Activated CD4-positive, alpha-beta T cell treated with anti-CD3 and anti-CD28 coated beads for 48 hours (primary cell): ENCODE results near the gene ALPK3.

Source experiments
- DNase-seq: peaks from one replicate; pipeline ENCODE4 v3.0.0-alpha.2; 2020

ALPK3 gene, protein sequence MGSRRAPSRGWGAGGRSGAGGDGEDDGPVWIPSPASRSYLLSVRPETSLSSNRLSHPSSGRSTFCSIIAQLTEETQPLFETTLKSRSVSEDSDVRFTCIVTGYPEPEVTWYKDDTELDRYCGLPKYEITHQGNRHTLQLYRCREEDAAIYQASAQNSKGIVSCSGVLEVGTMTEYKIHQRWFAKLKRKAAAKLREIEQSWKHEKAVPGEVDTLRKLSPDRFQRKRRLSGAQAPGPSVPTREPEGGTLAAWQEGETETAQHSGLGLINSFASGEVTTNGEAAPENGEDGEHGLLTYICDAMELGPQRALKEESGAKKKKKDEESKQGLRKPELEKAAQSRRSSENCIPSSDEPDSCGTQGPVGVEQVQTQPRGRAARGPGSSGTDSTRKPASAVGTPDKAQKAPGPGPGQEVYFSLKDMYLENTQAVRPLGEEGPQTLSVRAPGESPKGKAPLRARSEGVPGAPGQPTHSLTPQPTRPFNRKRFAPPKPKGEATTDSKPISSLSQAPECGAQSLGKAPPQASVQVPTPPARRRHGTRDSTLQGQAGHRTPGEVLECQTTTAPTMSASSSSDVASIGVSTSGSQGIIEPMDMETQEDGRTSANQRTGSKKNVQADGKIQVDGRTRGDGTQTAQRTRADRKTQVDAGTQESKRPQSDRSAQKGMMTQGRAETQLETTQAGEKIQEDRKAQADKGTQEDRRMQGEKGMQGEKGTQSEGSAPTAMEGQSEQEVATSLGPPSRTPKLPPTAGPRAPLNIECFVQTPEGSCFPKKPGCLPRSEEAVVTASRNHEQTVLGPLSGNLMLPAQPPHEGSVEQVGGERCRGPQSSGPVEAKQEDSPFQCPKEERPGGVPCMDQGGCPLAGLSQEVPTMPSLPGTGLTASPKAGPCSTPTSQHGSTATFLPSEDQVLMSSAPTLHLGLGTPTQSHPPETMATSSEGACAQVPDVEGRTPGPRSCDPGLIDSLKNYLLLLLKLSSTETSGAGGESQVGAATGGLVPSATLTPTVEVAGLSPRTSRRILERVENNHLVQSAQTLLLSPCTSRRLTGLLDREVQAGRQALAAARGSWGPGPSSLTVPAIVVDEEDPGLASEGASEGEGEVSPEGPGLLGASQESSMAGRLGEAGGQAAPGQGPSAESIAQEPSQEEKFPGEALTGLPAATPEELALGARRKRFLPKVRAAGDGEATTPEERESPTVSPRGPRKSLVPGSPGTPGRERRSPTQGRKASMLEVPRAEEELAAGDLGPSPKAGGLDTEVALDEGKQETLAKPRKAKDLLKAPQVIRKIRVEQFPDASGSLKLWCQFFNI (N-terminal part only)

DNA sequence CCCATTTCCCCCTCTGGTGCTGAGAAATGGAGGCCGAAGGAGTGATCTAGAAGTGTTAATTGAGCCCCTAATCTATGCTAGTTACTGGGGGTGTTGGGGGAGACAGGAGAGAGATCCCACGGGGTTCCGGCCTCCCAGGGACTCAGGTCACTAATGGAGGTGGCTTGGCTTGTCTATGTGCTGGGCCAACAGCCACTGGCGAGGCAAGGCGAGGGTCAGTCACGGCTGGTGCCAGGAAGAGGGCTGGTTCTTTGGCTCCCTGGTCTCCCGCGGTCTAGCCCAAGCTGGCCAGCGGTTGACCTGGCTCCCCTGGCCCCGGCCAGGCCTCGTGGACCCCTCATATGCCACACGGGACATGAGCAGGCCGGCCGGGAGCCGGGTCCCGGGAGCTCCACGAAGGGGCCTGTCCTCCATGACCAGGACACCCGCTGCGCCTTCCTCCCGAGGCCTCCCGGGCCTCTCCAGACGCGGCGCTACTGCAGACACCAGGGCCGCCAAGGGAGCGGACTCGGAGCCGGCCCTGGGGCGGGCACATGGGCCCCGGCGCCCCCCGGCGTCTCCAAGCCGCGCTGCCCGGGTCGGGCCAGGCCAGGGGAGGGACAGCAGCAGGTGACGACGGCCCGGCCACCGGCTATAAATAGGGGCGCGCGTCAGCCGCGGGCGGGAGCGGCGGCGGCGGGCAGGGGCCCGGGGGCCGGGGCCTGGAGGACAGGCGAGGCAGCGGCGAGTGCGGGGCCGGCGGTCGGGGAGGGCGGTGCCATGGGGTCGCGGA is at the start of gene ALPK3:
Gene ALPK3, plus strand, starts transcription at position 663 of the 772 bp plus-strand sequence. Its CDS starts 97 bp downstream, at position 760.
- DNase-seq = no peak

DNA sequence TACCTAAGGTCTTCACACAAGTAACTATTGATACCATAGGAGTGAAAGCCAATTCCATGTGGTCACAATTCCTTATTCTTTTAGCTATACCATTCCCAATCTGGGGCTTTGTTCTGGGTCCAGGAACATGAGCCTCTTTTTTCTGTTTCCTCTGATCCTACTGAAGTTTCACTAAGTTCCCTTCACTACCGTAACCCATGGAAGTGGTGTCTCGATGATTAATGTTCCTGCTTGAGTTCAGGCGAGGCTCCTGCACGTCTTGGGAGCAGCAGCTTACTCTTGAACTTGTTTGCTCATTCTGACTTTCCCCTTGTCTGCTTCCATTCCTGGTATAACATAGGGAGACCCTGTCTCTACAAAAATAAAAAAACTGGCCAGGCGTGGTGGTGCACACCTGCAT is 45.1 kb upstream of the ALPK3 start:
- no peak for DNase-seq

DNA sequence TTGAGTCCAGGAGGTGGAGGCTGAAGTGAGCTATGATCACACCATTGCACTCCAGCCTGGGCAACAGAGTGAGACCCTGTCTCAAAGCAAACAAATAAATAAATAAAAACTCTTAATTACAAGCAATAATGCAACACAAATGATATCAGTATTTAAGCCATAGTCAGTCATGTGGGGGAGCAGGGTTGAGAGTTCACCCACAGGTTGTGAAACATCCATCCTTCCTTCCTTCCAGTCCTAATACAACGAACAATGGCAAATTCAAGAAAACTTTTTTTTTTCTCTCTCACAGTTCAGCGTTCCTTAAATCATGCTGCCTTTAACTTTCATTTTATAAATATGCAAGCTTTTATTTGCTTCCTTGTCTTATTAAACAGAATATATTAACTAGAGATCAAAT is 44.7 kb upstream of the ALPK3 start:
- DNase-seq = no peak

DNA sequence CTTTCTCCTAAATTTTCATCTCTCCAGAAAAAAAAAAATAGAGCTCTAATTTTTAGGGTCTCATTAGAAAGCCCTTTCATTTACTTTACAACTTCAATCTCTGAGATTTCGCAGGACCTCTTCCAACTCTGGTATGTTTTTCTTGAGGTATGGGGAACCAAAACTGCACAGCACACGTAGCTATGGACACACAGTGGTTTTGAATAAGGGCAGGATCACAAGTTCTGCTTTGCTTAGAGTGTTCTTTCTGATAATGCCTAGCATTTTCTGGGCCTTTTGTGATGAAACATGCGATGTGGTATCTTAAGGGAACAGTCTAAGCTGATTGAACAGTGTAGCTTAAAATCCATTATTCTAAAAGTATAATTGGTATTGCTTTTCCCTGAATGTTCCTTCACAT is 43.4 kb upstream of the ALPK3 start:
- no peak for DNase-seq

DNA sequence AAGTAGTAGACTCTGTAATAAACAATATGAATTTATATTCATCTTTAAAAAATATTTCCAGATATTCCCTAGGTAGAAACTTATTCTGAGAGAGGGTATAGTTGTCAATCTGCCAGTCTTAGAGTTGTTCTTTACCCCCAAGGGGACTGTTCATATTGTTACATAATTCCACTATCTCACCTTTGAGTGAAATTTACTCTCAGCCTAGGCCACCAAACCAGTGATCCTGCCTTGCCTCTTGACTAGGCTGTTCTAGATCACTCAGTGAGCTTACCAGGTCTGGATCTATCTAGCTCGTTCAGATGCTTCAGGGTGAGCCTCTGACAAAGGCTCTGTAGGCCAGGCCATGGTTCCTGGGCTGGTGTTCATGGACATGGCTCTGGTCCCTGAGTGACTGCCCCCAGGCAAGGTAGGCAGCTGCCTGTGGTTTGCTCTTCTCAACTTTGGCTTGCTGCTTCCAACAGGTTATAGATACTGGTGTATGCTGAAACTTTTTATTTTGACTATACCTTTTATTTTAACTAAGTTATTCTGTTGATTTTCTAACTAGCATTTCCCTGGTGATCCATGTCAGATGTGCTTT is 41.2 kb upstream of the ALPK3 start:
- DNase-seq = no peak

DNA sequence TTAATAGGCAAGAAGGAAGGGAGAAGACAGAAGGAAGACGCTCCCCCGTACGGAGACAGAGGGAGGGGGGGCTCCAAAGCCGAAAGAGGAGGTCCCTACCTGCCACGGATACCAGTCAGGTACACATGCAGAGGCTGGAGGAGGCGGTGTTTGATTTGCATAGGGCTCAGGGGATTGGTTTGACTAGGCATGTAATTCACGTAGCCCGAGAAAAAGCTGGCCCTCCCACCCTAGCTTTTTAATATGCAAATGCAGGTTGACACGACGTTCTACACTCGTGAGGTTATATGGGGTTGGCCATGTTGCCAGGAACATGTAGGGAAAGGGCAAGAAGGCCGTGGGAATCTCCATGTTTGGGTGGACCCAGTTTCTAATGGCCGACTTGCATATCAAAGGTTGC is 39.0 kb upstream of the ALPK3 start:
- no peak for DNase-seq

DNA sequence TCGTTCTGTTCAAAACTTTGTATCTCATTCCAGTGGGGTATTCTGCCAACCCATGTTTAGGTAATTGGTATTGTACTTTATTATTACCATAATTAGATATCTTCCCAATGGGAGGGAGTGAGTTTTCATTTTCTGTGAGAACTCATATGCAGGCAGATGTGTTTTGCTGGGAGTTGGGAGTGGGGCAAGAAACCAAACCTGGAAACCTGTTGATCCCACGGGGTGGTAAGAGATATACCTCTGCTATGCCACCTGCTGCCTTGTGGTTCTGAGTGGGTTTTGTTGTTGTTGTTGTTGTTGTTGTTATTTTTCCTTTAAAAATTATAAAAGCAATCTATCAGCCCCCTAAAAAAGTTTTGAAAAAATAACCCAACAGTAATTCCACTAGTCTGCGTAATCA is 36.7 kb upstream of the ALPK3 start:
- no peak for DNase-seq

DNA sequence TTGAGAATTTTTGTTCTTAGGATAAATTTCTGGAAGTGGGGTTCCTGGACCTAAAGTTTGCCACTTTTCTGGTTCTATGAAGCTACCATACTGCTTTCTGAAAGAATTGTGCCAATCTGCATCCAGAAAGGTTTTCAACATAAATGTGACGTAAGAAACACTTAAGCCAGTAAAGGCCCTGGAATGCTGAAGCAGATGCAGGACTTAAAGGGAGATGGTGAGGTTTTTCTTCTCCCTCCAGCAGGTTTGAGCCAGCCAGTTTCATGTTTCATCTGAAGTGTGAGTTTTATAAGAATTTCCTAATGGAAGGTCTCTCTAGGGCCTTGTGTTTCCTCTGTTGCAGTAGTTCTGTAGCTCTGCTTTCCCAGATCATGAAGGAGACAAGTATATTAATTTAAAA is 35.7 kb upstream of the ALPK3 start:
- no peak for DNase-seq

DNA sequence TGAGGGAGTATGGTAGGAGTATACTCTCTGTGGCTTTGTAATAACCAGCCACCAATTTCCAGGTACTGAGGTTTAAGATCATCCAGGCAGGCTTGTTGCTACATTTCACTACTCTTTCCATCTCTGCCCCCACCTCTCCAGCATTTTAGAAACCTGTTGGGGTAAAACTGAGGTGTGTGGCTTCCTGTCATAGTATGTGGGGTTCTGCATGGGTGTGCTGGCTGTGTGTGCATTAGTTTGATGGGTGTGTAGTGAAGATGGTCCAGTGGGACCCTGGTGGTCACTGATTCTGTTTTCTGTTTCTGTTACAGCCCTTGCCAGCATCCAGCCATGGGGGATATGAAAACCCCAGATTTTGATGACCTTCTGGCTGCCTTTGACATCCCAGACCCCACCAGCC is 34.8 kb upstream of the ALPK3 start:
- no peak for DNase-seq

DNA sequence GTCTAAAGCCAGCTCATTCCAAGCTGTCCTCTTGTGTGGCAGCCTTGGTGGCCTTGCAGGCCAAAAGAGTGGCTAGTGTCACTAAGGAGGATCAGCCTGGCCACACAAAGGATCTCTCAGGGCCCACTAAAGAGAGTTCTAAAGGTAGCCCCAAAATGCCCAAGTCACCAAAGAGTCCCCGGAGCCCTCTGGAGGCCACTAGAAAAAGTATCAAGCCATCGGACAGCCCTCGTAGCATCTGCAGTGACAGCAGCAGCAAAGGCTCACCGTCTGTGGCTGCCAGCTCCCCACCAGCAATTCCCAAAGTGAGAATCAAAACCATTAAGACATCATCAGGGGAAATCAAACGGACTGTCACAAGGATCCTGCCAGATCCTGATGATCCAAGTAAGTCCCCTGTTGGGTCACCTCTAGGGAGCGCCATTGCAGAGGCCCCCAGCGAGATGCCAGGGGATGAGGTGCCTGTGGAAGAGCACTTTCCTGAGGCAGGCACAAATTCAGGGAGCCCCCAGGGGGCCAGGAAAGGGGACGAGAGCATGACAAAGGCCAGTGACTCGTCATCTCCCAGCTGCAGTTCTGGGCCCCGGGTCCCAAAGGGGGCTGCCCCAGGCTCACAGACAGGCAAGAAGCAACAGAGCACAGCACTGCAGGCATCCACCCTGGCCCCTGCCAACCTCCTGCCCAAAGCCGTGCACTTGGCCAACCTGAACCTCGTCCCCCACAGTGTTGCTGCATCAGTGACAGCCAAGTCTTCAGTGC is 33.5 kb upstream of the ALPK3 start:
- DNase-seq = no peak

DNA sequence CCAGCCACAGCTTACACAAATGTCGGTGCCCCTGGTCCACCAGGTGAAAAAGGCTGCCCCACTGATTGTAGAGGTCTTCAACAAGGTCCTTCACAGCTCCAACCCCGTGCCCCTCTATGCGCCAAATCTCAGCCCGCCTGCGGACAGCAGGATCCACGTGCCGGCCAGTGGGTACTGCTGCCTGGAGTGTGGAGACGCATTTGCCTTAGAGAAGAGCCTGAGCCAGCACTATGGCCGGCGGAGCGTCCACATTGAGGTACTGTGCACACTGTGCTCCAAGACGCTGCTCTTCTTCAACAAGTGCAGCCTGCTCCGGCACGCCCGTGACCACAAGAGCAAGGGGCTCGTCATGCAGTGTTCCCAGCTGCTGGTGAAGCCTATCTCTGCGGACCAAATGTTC is 32.9 kb upstream of the ALPK3 start:
- DNase-seq = no peak

DNA sequence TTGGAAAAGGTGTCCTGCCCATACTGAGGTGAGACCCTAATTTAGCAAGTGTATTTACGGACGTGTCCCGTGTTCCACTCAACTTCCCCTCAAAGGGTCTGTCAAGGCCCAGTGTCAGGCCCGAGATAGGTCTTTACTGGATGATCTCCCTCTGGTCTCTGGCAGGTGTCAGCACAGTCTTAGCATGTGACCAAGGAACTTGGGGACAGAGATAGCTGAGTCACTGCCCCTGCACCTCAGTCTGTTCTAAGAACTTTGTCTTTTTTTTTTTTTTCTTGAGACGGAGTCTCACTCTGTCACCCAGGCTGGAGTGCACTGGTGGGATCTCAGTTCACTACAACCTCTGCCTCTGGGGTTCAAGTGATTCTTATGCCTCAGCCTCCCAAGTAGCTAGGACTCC is 32.1 kb upstream of the ALPK3 start:
- DNase-seq = no peak

DNA sequence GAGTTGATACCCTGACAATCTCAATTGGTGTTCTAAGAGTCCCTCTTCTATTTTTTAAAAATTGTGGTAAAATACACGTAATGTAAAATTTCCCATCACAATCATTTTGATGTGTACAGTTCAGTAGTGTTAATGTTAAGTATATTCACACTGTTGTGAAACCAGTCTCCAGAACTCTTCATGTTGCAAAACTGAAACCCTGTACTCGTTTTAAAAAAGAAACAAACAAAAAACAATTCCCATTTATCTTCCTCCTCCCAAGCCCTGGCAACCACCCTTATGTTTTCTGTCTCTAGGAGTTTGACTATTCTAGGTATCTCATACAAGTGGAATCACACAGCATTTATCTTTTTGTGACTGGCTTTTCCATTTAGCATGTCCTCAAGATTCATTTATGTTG is 28.7 kb upstream of the ALPK3 start:
- no peak for DNase-seq

DNA sequence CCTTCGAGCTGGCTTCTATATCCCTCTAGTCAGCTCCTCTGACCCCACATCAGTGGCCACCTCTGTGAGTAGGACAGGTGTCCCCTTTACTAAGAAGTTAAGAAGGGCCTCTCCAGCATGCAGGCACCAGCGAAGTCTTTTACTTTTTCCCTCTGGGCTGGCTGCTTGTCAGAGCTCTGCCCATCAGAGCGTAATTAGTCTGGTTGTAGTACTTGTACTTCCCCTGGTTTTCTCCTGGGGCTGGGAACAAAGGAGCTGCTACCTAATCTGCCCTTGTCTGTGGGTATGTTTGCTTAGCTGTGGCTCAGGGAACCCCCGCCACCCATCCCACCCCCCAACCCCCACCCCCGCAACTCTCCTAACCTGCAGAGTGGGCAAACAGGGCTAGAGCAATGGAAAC is 27.4 kb upstream of the ALPK3 start:
- no peak for DNase-seq

DNA sequence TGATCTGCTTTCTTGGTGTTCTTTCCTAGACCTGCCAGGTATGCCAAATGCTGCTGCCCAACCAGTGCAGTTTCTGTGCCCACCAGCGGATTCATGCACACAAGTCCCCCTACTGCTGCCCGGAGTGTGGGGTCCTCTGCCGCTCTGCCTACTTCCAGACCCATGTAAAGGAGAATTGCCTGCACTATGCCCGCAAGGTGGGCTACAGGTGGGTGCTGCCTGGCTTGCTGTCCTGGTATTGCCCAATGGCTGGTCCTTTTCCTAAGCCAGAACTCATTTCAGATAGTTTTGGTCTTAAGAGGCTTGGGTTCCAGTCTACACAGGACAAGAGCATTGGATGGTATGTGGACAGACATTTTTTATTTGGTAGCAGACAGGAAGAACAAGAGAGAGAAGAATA is 26.5 kb upstream of the ALPK3 start:
- DNase-seq = no peak

DNA sequence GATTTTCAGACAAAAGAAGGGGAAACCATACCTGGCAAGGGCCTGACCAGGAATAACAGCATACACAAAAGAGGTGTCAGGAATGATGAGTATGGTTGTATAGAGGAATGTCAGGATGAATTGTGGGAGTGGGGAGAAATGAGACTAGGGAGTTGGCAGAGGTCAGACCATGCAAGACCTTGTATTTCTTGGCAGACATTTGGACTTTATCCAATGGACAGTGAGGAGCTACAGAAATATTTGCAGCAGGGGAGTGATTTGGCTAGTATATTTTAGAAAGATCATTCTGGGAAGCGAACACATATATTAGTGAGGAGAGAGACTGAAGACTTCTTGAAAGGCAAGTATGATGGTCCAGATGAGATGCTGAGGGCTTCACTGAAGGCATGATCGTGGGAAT is 25.4 kb upstream of the ALPK3 start:
- DNase-seq = no peak

DNA sequence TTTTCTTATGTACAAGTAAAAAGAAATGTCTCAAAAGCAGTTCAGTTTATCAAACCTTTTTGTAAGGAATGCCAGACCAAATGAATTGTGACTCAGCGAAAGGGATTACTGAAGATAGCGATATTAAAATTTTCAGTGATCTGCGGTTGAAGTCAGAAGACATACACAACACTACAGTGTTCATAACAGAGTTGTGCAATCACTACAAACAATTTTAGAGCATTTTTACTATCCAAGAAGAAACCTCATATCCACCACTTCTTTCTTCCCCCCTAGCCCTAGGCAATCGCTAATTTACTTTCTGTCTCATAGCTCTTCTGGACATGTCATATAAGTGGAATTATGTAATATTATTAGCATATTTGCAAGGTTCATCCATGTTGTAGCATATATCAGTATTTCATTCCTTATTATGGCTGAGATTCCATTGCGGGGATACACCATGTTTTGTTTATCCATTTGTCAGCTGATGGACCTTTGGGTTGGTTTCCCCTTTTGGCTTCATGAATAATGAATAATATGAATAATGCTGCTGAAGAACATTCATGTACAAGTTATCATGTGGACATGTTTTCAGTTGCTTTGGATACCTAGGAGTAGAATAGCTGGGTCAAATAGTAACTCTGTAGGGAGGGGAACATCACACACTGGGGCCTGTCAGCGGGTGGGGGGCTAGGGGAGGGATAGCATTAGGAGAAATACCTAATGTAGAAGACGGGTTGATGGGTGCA is 23.6 kb upstream of the ALPK3 start:
- DNase-seq = no peak

DNA sequence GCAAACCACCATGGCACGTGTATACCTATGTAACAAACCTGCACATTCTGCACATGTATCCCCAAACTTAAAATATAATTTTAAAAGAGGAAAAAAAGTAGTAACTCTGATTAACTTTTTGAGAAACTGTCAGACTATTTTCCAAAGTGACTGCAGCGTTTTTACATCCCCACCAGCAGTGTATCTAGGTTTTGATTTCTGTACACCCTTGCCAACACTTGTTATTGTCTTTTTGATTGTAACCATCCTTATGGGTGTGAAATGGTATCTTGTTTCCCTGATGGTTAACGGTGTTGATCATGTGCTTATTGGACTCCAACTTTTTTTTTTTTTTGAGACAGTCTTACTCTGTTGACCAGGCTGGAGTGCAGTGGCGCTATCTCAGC is 23.0 kb upstream of the ALPK3 start:
- no peak for DNase-seq

DNA sequence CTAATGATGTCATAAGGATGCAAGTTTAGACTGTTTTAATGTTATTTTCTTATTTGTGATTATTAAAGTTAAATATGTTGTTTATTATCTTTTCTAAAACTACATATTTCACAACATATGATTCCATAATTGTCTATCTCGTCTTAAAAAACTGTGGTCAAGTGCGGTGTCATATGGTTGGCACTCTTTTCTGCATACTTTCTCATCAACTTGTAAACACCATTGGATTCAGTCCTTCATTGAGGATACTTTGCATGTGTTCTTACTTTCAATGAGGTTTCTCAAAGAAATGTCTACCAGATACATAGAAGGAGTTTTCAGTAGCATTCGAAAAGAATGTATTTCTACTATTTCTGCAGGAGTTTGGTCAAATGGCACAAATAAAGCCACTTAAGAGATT is 22.0 kb upstream of the ALPK3 start:
- DNase-seq = no peak

DNA sequence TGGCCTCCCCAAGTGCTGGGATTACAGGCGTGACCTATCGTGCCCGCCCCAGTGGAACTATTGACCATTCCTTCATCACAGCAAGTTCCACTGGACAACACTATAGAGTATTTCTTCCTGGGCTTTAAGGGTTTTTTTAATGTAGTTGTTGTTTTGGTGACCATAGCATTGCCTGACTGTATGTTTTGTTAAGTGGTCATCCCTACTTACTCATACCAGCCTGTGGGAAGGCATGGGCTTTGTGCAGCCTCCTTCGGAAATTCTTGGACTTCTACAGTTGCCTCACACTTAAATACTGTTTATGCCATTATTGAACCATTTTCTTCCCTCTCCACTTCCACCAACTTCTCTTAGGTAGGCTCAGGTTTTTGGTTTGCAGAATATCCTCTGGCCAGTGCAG is 19.9 kb upstream of the ALPK3 start:
- DNase-seq = no peak

DNA sequence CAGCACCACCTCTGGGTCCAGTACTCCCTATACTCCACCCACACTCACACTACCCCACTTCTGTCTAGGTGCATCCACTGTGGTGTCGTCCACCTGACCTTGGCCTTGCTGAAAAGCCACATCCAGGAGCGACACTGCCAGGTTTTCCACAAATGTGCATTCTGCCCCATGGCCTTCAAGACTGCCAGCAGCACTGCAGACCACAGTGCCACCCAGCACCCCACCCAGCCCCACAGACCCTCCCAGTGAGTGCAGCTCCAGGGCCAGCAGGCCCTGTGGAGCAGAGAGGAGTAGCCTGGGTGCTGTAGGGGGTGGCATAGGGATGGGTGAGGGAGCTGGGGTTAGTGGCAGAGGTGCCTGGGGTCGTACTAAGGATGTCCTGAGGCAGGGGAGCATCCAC is 19.4 kb upstream of the ALPK3 start:
- DNase-seq = no peak
